PC-9 (cell line): Measurements from ENCODE around the gene SSC5D.

Source experiments
- EZH2 ChIP-seq: fragments of 200-600 bp; sonication (generic); IDR thresholded peaks from 2 replicates; pipeline ENCODE4 v1.8.0; 2017; ENCODE audit warnings: antibody characterized with exemption, low read depth
- TF ChIP-seq, protein P1 (sequence below): fragments of 200-600 bp; sonication (generic); conservative IDR thresholded peaks from 2 replicates; pipeline ENCODE4 v1.6.1; 2017; ENCODE audit warnings: mixed run types, antibody characterized with exemption, mild to moderate bottlenecking, moderate library complexity

DNA sequence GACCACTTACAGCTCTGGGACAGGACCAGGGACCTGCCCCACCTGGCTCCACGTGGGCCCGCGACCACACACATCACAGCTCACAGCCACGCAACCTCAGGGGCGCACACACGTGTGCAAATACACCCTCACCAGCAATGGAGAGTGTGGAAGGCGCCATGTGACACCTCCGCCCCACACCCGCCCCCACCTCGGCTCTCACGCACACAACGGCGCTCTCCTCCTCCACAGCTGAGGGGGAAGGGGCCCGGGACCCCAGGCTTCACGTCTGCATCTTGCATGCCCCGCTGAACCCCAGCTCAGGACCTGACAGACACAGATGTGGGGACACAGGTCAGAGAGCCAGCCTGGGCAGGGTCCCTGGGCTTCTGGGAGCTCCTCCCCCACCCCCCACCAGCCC is 38.8 kb upstream of the SSC5D start:
- TF ChIP-seq, protein P1, sequence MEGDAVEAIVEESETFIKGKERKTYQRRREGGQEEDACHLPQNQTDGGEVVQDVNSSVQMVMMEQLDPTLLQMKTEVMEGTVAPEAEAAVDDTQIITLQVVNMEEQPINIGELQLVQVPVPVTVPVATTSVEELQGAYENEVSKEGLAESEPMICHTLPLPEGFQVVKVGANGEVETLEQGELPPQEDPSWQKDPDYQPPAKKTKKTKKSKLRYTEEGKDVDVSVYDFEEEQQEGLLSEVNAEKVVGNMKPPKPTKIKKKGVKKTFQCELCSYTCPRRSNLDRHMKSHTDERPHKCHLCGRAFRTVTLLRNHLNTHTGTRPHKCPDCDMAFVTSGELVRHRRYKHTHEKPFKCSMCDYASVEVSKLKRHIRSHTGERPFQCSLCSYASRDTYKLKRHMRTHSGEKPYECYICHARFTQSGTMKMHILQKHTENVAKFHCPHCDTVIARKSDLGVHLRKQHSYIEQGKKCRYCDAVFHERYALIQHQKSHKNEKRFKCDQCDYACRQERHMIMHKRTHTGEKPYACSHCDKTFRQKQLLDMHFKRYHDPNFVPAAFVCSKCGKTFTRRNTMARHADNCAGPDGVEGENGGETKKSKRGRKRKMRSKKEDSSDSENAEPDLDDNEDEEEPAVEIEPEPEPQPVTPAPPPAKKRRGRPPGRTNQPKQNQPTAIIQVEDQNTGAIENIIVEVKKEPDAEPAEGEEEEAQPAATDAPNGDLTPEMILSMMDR, result no peak
- no peak for TF ChIP-seq EZH2
